Activated naive CD4-positive, alpha-beta T cell treated with anti-CD3 and anti-CD28 coated beads for 36 hours (primary cell): ENCODE data around the gene DNMT1. TPM values are rescaled to one million over a fixed set of nuclear protein-coding genes. Genes with fewer than 3 reads are reported as not detected.

Experiments
- CTCF ChIA-PET: fragments of 350-600 bp; sonication (Branson Sonifier 250); formaldehyde crosslinking; loops from one replicate; lab custom pipeline; 2021; ENCODE audit warnings: antibody characterized with exemption; lab: Charles Lee
- DNase-seq: peaks from one replicate; pipeline ENCODE4 v3.0.0-alpha.2; 2020
- H3K27ac Mint-ChIP-seq: one replicate; pipeline ENCODE4 v1.8.0; 2021; ENCODE audit warnings: mild to moderate bottlenecking, mixed read lengths
- H3K27me3 Mint-ChIP-seq: one replicate; pipeline ENCODE4 v1.8.0; 2021; ENCODE audit warnings: low read depth, mixed read lengths
- H3K36me3 Mint-ChIP-seq: one replicate; pipeline ENCODE4 v1.8.0; 2021; ENCODE audit warnings: low read depth, mixed read lengths
- H3K4me1 Mint-ChIP-seq: one replicate; pipeline ENCODE4 v1.8.0; 2021; ENCODE audit warnings: low read depth, mixed read lengths
- H3K4me3 Mint-ChIP-seq: one replicate; pipeline ENCODE4 v1.8.0; 2021; ENCODE audit warnings: mild to moderate bottlenecking, moderate library complexity, mixed read lengths
- H3K9me3 Mint-ChIP-seq: one replicate; pipeline ENCODE4 v1.8.0; 2021; ENCODE audit warnings: mixed read lengths
- intact Hi-C: fragments of 100-400 bp; cut with micrococcal nuclease; formaldehyde crosslinking; loops from one replicate; pipeline ENCODE4 v1.15.1; 2023
- total RNA-seq, 2 experiments: library from RNA; stranded (reverse); gene quantifications; one replicate each; pipeline ENCODE4 v1.2.3, GENCODE V29; 2021

DNMT1 gene
- total RNA-seq, 2 experiments from 2014 or later = 365 to 371 TPM

- DNase-seq = no peak
- intact Hi-C loops = loop anchor here (10.0 kb wide), 3 partner anchors 232 to 668 kb away; partner anchors contain the start of genes ICAM3, RAVER1 and ZNF266
- H3K27ac Mint-ChIP-seq = peak overlapping the region; percentile 91
- H3K4me1 Mint-ChIP-seq = peaks cover 55% of the 10 kb centered on the region
- no peaks in the 10 kb centered on the region for H3K27me3 Mint-ChIP-seq
- CTCF ChIA-PET = interaction anchor here (2.9 kb wide), 1 partner anchor 11 kb away, joined by 17 read pairs; no protein-coding TSS in a partner anchor
- peaks cover 17% of the 10 kb centered on the region for H3K36me3 Mint-ChIP-seq
- peak overlapping the region; percentile 27 for H3K4me3 Mint-ChIP-seq
- no peaks in the 10 kb centered on the region for H3K9me3 Mint-ChIP-seq
These were observed 91.9 kb downstream of the DNMT1 start for GRCh38 chr19:10102787-10103236.

- peaks cover 8% of the 10 kb centered on the region for H3K36me3 Mint-ChIP-seq
- H3K4me1 Mint-ChIP-seq = peaks cover 49% of the 10 kb centered on the region
- intact Hi-C loops = loop anchor here (10.0 kb wide), 3 partner anchors 235 to 665 kb away; partner anchors contain the start of genes ICAM3, RAVER1 and ZNF266
- CTCF ChIA-PET = interaction anchor here (0.5 to 2.1 kb wide), 7 partner anchors 8 to 240 kb away, joined by 3 to 11 read pairs (median 4); partner anchors contain the start of gene ICAM1
- no peaks in the 10 kb centered on the region for H3K27me3 Mint-ChIP-seq
- H3K9me3 Mint-ChIP-seq = no peaks in the 10 kb centered on the region
- H3K27ac Mint-ChIP-seq = peak overlapping the region; percentile 61
- no peak for DNase-seq
- no peak overlapping the region for H3K4me3 Mint-ChIP-seq
These were observed 94.5 kb downstream of the DNMT1 start for GRCh38 chr19:10100163-10100785.

GRCh38 chr19:10096615-10096963 lies 98.2 kb downstream of the DNMT1 start:
- H3K27ac Mint-ChIP-seq = no peak overlapping the region
- CTCF ChIA-PET = interaction anchor here (0.7 to 2.4 kb wide), 6 partner anchors 8 to 24 kb away, joined by 3 to 14 read pairs (median 4); partner anchors contain the start of genes EIF3G and PPAN
- no peak for DNase-seq
- H3K36me3 Mint-ChIP-seq = peaks cover 28% of the 10 kb centered on the region
- no peaks in the 10 kb centered on the region for H3K9me3 Mint-ChIP-seq
- no peaks in the 10 kb centered on the region for H3K27me3 Mint-ChIP-seq
- H3K4me1 Mint-ChIP-seq = peaks cover 23% of the 10 kb centered on the region
- intact Hi-C loops = loop anchor here (1.0 kb wide), 1 partner anchor 10 kb away; the partner anchor contains the start of gene PPAN
- peak overlapping the region; percentile 58 for H3K4me3 Mint-ChIP-seq

GRCh38 chr19:10095948-10096614 lies 98.7 kb downstream of the DNMT1 start:
- H3K27ac Mint-ChIP-seq = no peak overlapping the region

GRCh38 chr19:10095622-10095947 lies 99.2 kb downstream of the DNMT1 start:
- CTCF ChIA-PET = interaction anchor here (0.9 to 2.4 kb wide), 6 partner anchors 9 to 25 kb away, joined by 3 to 14 read pairs (median 4); partner anchors contain the start of gene EIF3G
- Mint-ChIP-seq H3K9me3 (no peaks in the 10 kb centered on the region), H3K4me1 (peaks cover 23% of the 10 kb centered on the region), H3K27ac (no peak overlapping the region), H3K4me3 (no peak overlapping the region), H3K36me3 (peaks cover 29% of the 10 kb centered on the region), H3K27me3 (no peaks in the 10 kb centered on the region)
- no peak for DNase-seq
- intact Hi-C loops = no loop called here

More at GRCh38 chr19:10095948-10096614, 98.7 kb downstream of the DNMT1 start:
- Mint-ChIP-seq H3K36me3 (peaks cover 29% of the 10 kb centered on the region), H3K9me3 (no peaks in the 10 kb centered on the region), H3K4me1 (peaks cover 23% of the 10 kb centered on the region), H3K4me3 (peak overlapping the region; percentile 58), H3K27me3 (no peaks in the 10 kb centered on the region)
- intact Hi-C loops = loop anchor here (1.0 kb wide), 1 partner anchor 10 kb away; the partner anchor contains the start of gene PPAN
- peak; percentile 80 for DNase-seq
- CTCF ChIA-PET = interaction anchor here (0.7 to 2.4 kb wide), 8 partner anchors 9 to 24 kb away, joined by 3 to 14 read pairs (median 4); partner anchors contain the start of genes EIF3G and PPAN

GRCh38 chr19:10093295-10094186 lies 101.2 kb downstream of the DNMT1 start:
- H3K9me3 Mint-ChIP-seq = no peaks in the 10 kb centered on the region
- DNase-seq = no peak
- no peak overlapping the region for H3K27ac Mint-ChIP-seq
- CTCF ChIA-PET = interaction anchor here (0.6 kb wide), 1 partner anchor 165 kb away, joined by 3 read pairs; no protein-coding TSS in a partner anchor
- no peak overlapping the region for H3K4me3 Mint-ChIP-seq
- intact Hi-C loops = no loop called here
- H3K27me3 Mint-ChIP-seq = no peaks in the 10 kb centered on the region
- peaks cover 29% of the 10 kb centered on the region for H3K36me3 Mint-ChIP-seq
- peaks cover 10% of the 10 kb centered on the region for H3K4me1 Mint-ChIP-seq

- H3K27me3 Mint-ChIP-seq = no peaks in the 10 kb centered on the region
- no peak overlapping the region for H3K27ac Mint-ChIP-seq
- no peak overlapping the region for H3K4me3 Mint-ChIP-seq
- intact Hi-C loops = no loop called here
- CTCF ChIA-PET = interaction anchor here (0.6 kb wide), 1 partner anchor 166 kb away, joined by 3 read pairs; no protein-coding TSS in a partner anchor
- H3K4me1 Mint-ChIP-seq = peaks cover 10% of the 10 kb centered on the region
- DNase-seq = no peak
- H3K9me3 Mint-ChIP-seq = no peaks in the 10 kb centered on the region
- peaks cover 29% of the 10 kb centered on the region for H3K36me3 Mint-ChIP-seq
These were observed 102.0 kb downstream of the DNMT1 start for GRCh38 chr19:10092648-10093294.

GRCh38 chr19:10091895-10092641 lies 102.7 kb downstream of the DNMT1 start:
- Mint-ChIP-seq H3K27me3 (no peaks in the 10 kb centered on the region), H3K36me3 (peaks cover 32% of the 10 kb centered on the region), H3K9me3 (no peaks in the 10 kb centered on the region), H3K4me1 (peaks cover 13% of the 10 kb centered on the region), H3K4me3 (no peak overlapping the region), H3K27ac (no peak overlapping the region)
- intact Hi-C loops = no loop called here
- CTCF ChIA-PET = no interaction called here
- no peak for DNase-seq

- Mint-ChIP-seq H3K27me3 (no peaks in the 10 kb centered on the region), H3K9me3 (no peaks in the 10 kb centered on the region), H3K36me3 (peaks cover 32% of the 10 kb centered on the region), H3K4me1 (peaks cover 12% of the 10 kb centered on the region), H3K27ac (no peak overlapping the region), H3K4me3 (no peak overlapping the region)
- intact Hi-C loops = no loop called here
- CTCF ChIA-PET = no interaction called here
- no peak for DNase-seq
These were observed 103.4 kb downstream of the DNMT1 start for GRCh38 chr19:10091370-10091687.

GRCh38 chr19:10089801-10090375 lies 104.9 kb downstream of the DNMT1 start:
- CTCF ChIA-PET = no interaction called here
- peaks cover 28% of the 10 kb centered on the region for H3K36me3 Mint-ChIP-seq
- no peaks in the 10 kb centered on the region for H3K9me3 Mint-ChIP-seq
- peaks cover 8% of the 10 kb centered on the region for H3K4me1 Mint-ChIP-seq
- H3K27ac Mint-ChIP-seq = peak overlapping the region; percentile 74
- intact Hi-C loops = no loop called here
- no peak overlapping the region for H3K4me3 Mint-ChIP-seq
- no peak for DNase-seq
- H3K27me3 Mint-ChIP-seq = no peaks in the 10 kb centered on the region
